Measurements from ENCODE around the gene FGFR1OP2. TPM values are rescaled to one million over a fixed set of nuclear protein-coding genes. Genes with fewer than 3 reads are reported as not detected.

FGFR1OP2 gene
- total RNA-seq, 4 donors from 2014 or later = 38.1 to 60.3 (median 46.6) TPM

- peak overlapping the region; percentile 95 for H3K4me3 ChIP-seq (ENCODE audit: low read depth, poor library complexity, severe bottlenecking)
- TF ChIP-seq POLR2A (IDR thresholded peaks at IDR 0.05) (no peak), CTCF (IDR thresholded peaks at IDR 0.05) (no peak)
- peak in 1 of 2 donors; percentile 89 for DNase-seq (ENCODE audit: low spot score in 2 of 2)
- intact Hi-C loops (cut with DNase I; ENCODE audit: low total_unique reads) = no loop called here
- WGBS, 2 donors = 0% methylated on average over 12 to 28 of the region's 28 CpGs
Observed at GRCh38 chr12:26938701-26939062, 412 bp downstream of the FGFR1OP2 start.

- TF ChIP-seq CTCF (IDR thresholded peaks at IDR 0.05) (no peak), POLR2A (IDR thresholded peaks at IDR 0.05) (no peak)
- 3 to 5% methylated on average over 9 of the region's 9 CpGs for WGBS, 2 donors
- intact Hi-C loops (cut with DNase I; ENCODE audit: low total_unique reads) = no loop called here
- DNase-seq (ENCODE audit: low spot score in 2 of 2) = no peak
- H3K4me3 ChIP-seq (ENCODE audit: low read depth, poor library complexity, severe bottlenecking) = peak overlapping the region; percentile 95
Observed at GRCh38 chr12:26939192-26939832, 1.0 kb downstream of the FGFR1OP2 start.

GRCh38 chr12:26939953-26940352 is 1.7 kb downstream of the FGFR1OP2 start:
- TF ChIP-seq CTCF (IDR thresholded peaks at IDR 0.05) (no peak), POLR2A (IDR thresholded peaks at IDR 0.05) (no peak)
- intact Hi-C loops (cut with DNase I; ENCODE audit: low total_unique reads) = no loop called here
- WGBS, 2 donors = 17 to 21% methylated on average over 1 of the region's 1 CpG

GRCh38 chr12:26940516-26941214 is 2.4 kb downstream of the FGFR1OP2 start:
- TF ChIP-seq POLR2A (IDR thresholded peaks at IDR 0.05) = no peak
- no peak for TF ChIP-seq CTCF (IDR thresholded peaks at IDR 0.05)
- no peak overlapping the region for H3K4me3 ChIP-seq (ENCODE audit: low read depth, poor library complexity, severe bottlenecking)
- no peak for DNase-seq (ENCODE audit: low spot score in 2 of 2)
- 60 to 75% methylated on average over 3 of the region's 3 CpGs for WGBS, 2 donors
- intact Hi-C loops (cut with DNase I; ENCODE audit: low total_unique reads) = no loop called here

More at GRCh38 chr12:26939953-26940352, 1.7 kb downstream of the FGFR1OP2 start:
- H3K4me3 ChIP-seq (ENCODE audit: low read depth, poor library complexity, severe bottlenecking) = no peak overlapping the region
- no peak for DNase-seq (ENCODE audit: low spot score in 2 of 2)

GRCh38 chr12:26941215-26941594 is 2.9 kb downstream of the FGFR1OP2 start:
- H3K4me3 ChIP-seq (ENCODE audit: low read depth, poor library complexity, severe bottlenecking) = no peak overlapping the region
- intact Hi-C loops (cut with DNase I; ENCODE audit: low total_unique reads) = no loop called here
- DNase-seq (ENCODE audit: low spot score in 2 of 2) = no peak
- TF ChIP-seq POLR2A (IDR thresholded peaks at IDR 0.05) = no peak
- WGBS, 2 donors = 35 to 49% methylated on average over 1 of the region's 1 CpG

GRCh38 chr12:26948309-26948708 is 10.0 kb downstream of the FGFR1OP2 start:
- WGBS, 2 donors = 89 to 91% methylated on average over 1 of the region's 1 CpG
- DNase-seq (ENCODE audit: low spot score in 2 of 2) = no peak
- intact Hi-C loops (cut with DNase I; ENCODE audit: low total_unique reads) = no loop called here
- TF ChIP-seq POLR2A (IDR thresholded peaks at IDR 0.05) (no peak), CTCF (IDR thresholded peaks at IDR 0.05) (no peak)
- no peak overlapping the region for H3K4me3 ChIP-seq (ENCODE audit: low read depth, poor library complexity, severe bottlenecking)
